ENCODE measurements around the gene UGT1A8.

DNA sequence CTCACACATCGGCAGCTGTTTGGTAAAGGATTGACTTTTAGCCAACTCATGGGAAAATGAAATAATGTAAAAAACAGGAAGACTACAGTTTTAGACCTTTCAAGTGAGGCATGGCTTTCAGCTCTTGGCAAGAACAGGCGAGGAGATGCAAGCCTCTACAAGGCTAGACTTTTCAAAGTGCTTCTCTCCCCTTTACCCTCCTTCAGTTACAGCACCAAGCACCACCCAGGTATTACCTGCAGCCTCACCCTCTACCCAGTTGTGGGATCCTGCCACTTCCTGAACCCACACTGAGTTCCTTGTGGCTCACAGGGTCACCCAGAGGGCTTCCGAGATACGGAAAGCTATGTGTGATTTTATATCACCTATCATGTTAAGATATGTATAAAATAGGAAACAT is 33.5 kb downstream of the UGT1A8 start:
- TF ChIP-seq, protein P1, sequence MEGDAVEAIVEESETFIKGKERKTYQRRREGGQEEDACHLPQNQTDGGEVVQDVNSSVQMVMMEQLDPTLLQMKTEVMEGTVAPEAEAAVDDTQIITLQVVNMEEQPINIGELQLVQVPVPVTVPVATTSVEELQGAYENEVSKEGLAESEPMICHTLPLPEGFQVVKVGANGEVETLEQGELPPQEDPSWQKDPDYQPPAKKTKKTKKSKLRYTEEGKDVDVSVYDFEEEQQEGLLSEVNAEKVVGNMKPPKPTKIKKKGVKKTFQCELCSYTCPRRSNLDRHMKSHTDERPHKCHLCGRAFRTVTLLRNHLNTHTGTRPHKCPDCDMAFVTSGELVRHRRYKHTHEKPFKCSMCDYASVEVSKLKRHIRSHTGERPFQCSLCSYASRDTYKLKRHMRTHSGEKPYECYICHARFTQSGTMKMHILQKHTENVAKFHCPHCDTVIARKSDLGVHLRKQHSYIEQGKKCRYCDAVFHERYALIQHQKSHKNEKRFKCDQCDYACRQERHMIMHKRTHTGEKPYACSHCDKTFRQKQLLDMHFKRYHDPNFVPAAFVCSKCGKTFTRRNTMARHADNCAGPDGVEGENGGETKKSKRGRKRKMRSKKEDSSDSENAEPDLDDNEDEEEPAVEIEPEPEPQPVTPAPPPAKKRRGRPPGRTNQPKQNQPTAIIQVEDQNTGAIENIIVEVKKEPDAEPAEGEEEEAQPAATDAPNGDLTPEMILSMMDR (IDR thresholded peaks at IDR 0.05; ENCODE audit: extremely low read depth in 1 of 2, insufficient read depth in 1 of 2, low read depth in 1 of 2, low read length in 2 of 2), result no peak
- TF ChIP-seq MYC (IDR thresholded peaks at IDR 0.05; ENCODE audit: low read depth, low read length), result no peak
- no peak for TF ChIP-seq POLR2AphosphoS5 (IDR thresholded peaks at IDR 0.05; ENCODE audit: insufficient read depth, low read depth, low read length)
- TF ChIP-seq FOS (IDR thresholded peaks at IDR 0.05; ENCODE audit: borderline replicate concordance, insufficient read depth, low read length), result no peak
- no peak for TF ChIP-seq POLR2A (IDR thresholded peaks at IDR 0.05; ENCODE audit: low read depth, low read length)

Measured in endothelial cell of umbilical vein (primary cell).